ENCODE data around the gene FOXO3. TPM values are rescaled to one million over a fixed set of nuclear protein-coding genes. Genes with fewer than 3 reads are reported as not detected.

FOXO3 gene
- total and polyA plus RNA-seq, 2 of the 13 experiments (the other 11 are each of a cell fraction or from before 2014, with no cell fraction given): 16.0 to 22.5 TPM

DNA sequence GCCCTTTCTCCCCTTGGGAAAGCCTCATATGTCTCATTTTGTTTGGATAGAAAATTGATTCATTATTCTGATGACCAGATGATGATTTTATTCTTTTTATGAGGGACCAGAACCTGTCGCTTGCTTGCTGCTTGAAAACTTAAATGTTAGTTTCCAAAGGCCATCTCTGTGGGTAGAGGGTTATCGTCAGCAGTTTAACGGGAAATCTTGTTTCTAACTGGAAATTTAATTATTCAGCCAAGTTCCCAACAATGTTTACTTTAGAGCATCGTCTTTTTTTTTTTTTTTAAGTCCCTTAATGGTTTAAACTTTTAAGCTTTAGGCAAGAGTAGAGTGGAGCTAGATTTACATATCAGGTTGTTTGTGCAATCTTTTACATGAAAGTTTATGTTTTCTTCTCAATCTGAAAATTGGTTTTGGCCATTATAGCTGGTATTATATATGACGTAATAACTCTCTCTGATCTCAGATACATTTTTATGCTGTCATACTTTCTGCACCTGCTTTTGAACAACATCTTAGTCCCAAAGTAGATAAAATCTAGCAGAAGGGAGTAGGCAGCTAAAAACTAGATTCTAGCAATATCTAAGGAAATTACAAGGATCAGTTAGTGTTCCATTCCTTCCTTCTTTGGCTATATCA lies 93.9 kb downstream of the FOXO3 start (continued):
- TF ChIP-seq AKAP8 (CRISPR knock-in tag; IDR thresholded peaks at IDR 0.05) (no peak), ZNF546 (CRISPR knock-in tag; conservative IDR thresholded peaks at IDR 0.05) (no peak), ATAD3A (CRISPR knock-in tag; IDR thresholded peaks at IDR 0.05) (no peak), ZNF12 (CRISPR knock-in tag; IDR thresholded peaks at IDR 0.05) (no peak)
- TF ChIP-seq, protein P1, sequence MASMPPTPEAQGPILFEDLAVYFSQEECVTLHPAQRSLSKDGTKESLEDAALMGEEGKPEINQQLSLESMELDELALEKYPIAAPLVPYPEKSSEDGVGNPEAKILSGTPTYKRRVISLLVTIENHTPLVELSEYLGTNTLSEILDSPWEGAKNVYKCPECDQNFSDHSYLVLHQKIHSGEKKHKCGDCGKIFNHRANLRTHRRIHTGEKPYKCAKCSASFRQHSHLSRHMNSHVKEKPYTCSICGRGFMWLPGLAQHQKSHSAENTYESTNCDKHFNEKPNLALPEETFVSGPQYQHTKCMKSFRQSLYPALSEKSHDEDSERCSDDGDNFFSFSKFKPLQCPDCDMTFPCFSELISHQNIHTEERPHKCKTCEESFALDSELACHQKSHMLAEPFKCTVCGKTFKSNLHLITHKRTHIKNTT (CRISPR knock-in tag; IDR thresholded peaks at IDR 0.05): no peak

DNA sequence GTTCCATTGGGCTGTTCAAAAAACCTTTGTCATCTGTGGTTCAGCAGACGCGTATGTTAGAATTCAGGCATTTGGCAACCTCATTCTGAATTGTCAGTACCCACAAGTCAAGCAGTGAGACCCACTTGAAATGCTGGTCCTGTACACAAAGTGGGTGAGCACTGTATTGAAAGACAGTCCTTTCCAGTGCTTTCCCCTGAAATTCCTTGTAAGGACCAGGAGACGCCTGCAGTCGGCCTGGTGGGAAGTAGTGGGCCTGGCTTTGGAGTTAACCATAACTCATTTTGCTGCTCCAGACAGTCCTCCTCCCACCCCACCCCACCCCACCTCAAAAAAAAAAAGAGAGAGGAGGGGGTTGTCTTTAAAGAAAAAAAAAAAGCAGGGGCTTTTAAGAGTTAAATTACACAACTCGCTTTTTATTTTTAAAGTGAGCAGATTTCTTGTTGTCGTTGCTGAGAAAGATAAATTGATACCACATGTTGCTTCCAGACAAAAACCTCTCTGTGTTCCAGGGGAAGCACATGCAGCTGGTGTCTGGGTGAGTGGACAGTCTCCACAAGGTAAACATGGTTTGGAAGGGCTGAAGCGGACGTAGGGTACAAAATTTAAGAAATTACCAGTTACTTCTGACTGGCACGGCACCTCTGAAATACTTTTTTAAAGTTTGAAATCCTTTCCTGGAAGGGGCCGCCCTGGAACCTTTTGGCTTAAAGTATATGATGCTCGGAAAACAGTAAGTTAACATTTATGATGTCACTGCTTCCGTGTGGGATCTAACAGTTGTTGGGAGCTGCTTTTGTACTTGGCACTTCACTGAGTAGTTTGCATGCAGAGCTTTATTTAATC lies 95.3 kb downstream of the FOXO3 start:
- peaks cover 67% of the 10 kb centered on the region for H3K79me2 ChIP-seq (ENCODE audit: insufficient read depth, low read length)

More for the DNA sequence above, 95.3 kb downstream of the FOXO3 start:
- in situ Hi-C loops (cut with HindIII; ENCODE audit: extremely low pct_ligation_motif_present, low pct_unique_long_range_greater_than_20kb) (no loop called here), intact Hi-C loops (cut with micrococcal nuclease; ENCODE audit: unreplicated experiment) (no loop called here)
- no peak for TF ChIP-seq FOXA1 (IDR thresholded peaks at IDR 0.05)
- TF ChIP-seq FOXA1 (CRISPR knock-in tag; IDR thresholded peaks at IDR 0.05): peak; percentile 68
- TF ChIP-seq, protein P2, sequence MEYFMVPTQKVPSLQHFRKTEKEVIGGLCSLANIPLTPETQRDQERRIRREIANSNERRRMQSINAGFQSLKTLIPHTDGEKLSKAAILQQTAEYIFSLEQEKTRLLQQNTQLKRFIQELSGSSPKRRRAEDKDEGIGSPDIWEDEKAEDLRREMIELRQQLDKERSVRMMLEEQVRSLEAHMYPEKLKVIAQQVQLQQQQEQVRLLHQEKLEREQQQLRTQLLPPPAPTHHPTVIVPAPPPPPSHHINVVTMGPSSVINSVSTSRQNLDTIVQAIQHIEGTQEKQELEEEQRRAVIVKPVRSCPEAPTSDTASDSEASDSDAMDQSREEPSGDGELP (IDR thresholded peaks at IDR 0.05; ENCODE audit: borderline replicate concordance, low read depth): peak; percentile 44; the same call in 1 of the 2 replicates
- TF ChIP-seq HOXD1 (CRISPR knock-in tag; IDR thresholded peaks at IDR 0.05): no peak
- peak; percentile 20; the same call in 1 of the 2 replicates for TF ChIP-seq ZNF652 (CRISPR knock-in tag; IDR thresholded peaks at IDR 0.05; ENCODE audit: borderline replicate concordance, low read depth)
- 0 out of 2 replicates have a peak, but pooled peaks have one; percentile 19 for TF ChIP-seq BCL6 (CRISPR knock-in tag; IDR thresholded peaks at IDR 0.05)
- TF ChIP-seq MAX (IDR thresholded peaks at IDR 0.05): 0 out of 2 replicates have a peak, but pooled peaks have one; percentile 22
- peak; percentile 61 for TF ChIP-seq FOXA3 (CRISPR knock-in tag; IDR thresholded peaks at IDR 0.05)
- TF ChIP-seq ZNF121 (CRISPR knock-in tag; IDR thresholded peaks at IDR 0.05): peak; percentile 60; the same call in 1 of the 2 replicates
- no peak for TF ChIP-seq ZNF670 (CRISPR knock-in tag; IDR thresholded peaks at IDR 0.05; ENCODE audit: borderline replicate concordance)
- peak; percentile 36; the same call in 1 of the 2 replicates for TF ChIP-seq SAP130 (CRISPR knock-in tag; IDR thresholded peaks at IDR 0.05; ENCODE audit: low read depth)
- TF ChIP-seq, protein P3, sequence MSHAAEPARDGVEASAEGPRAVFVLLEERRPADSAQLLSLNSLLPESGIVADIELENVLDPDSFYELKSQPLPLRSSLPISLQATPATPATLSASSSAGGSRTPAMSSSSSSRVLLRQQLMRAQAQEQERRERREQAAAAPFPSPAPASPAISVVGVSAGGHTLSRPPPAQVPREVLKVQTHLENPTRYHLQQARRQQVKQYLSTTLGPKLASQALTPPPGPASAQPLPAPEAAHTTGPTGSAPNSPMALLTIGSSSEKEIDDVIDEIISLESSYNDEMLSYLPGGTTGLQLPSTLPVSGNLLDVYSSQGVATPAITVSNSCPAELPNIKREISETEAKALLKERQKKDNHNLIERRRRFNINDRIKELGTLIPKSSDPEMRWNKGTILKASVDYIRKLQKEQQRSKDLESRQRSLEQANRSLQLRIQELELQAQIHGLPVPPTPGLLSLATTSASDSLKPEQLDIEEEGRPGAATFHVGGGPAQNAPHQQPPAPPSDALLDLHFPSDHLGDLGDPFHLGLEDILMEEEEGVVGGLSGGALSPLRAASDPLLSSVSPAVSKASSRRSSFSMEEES (CRISPR knock-in tag; IDR thresholded peaks at IDR 0.05): no peak
- CTCF ChIA-PET (ENCODE audit: low intra/inter-chr PET ratio, low total read pairs): no interaction called here
- no peak overlapping the region for H3K27ac ChIP-seq (ENCODE audit: extremely low read length, insufficient read depth, low read length)
- H3K4me2 ChIP-seq (ENCODE audit: low read depth, low read length): peak overlapping the region; percentile 25
- peak; percentile 8 for FAIRE-seq
- ATAC-seq: peak; percentile 58
- no peaks in the 10 kb centered on the region for H3K9me3 ChIP-seq (ENCODE audit: low read length)
- peaks cover 29% of the 10 kb centered on the region for H4K20me1 ChIP-seq (ENCODE audit: insufficient read depth, low read length)
- peaks cover 1 to 5% of the 10 kb centered on the region in 2 experiments; a peak in 1 of 5 replicates for H3K36me3 ChIP-seq (replicated peaks in 1 of 2; ENCODE audit: control insufficient read depth in 1 of 2, insufficient read depth in 2 of 2, low read length in 2 of 2)
- no peak overlapping the region for H2AFZ ChIP-seq (ENCODE audit: low read length)
- H3K4me3 ChIP-seq (replicated peaks in 1 of 3; ENCODE audit: insufficient read depth in 1 of 3, low read depth in 2 of 3, low read length in 3 of 3): 0 out of 6 replicates have a peak overlapping the region, but pooled peaks of 1 of the 3 experiments have one; percentile 11
- POLR2A ChIA-PET: no interaction called here
- no TSS peak for BruUV-seq (replicated peaks)
- peaks cover 43% of the 10 kb centered on the region for H3K4me1 ChIP-seq (ENCODE audit: insufficient read depth, low read length)
- 48% methylated on average over 12 of the region's 12 CpGs for WGBS (ENCODE audit: low lambda C conversion rate)
- peak; percentile 62 for DNase-seq (ENCODE audit: low spot score)
- H3K27me3 ChIP-seq (ENCODE audit: control insufficient read depth in 1 of 2, insufficient read depth in 2 of 2, low read length in 2 of 2): no peaks in the 10 kb centered on the region
- H3K9ac ChIP-seq (ENCODE audit: insufficient read depth, low read depth, low read length): no peak overlapping the region
